Suprapubic skin (tissue), 4 donors: ENCODE results near the gene CRLF2. TPM values are rescaled to one million over a fixed set of nuclear protein-coding genes. Genes with fewer than 3 reads are reported as not detected.
A peak's percentile ranks its signal among the peaks of the same experiment; 100 is the strongest.
"Not testable (repeated sequence)": the region's sequence is repeated elsewhere in the genome, so short reads cannot be mapped to it uniquely, and the experiment has no call there.

Experiments used
- DNase-seq, 2 donors: peaks; one replicate each; pipeline ENCODE4 v3.0.0-alpha.2; 2019; ENCODE audit warnings: low spot score in 2 of 2
- H3K27ac ChIP-seq: fragments of 200-600 bp; sonication (generic); one replicate; pipeline ENCODE4 v1.5.1; 2019
- H3K27me3 ChIP-seq: fragments of 200-600 bp; sonication (generic); one replicate; pipeline ENCODE4 v1.5.1; 2019
- H3K36me3 ChIP-seq: fragments of 200-600 bp; sonication (generic); one replicate; pipeline ENCODE4 v1.5.1; 2019
- H3K4me1 ChIP-seq: fragments of 200-600 bp; sonication (generic); one replicate; pipeline ENCODE4 v1.5.1; 2019
- H3K4me3 ChIP-seq: fragments of 200-600 bp; sonication (generic); one replicate; pipeline ENCODE4 v1.5.1; 2019; ENCODE audit warnings: mild to moderate bottlenecking
- H3K9me3 ChIP-seq: fragments of 200-600 bp; sonication (generic); one replicate; pipeline ENCODE4 v1.5.1; 2019
- EP300 ChIP-seq: sonication (generic); formaldehyde crosslinking; IDR thresholded peaks from one replicate; pipeline ENCODE4 v1.6.1; 2017; ENCODE audit warnings: antibody characterized with exemption
- POLR2A ChIP-seq, 2 donors: fragments of 450-650 bp; IDR thresholded peaks; one replicate each; pipeline ENCODE4 v1.6.1; 2017; ENCODE audit warnings: antibody characterized with exemption in 2 of 2, mild to moderate bottlenecking in 2 of 2, moderate library complexity in 2 of 2
- POLR2AphosphoS5 ChIP-seq, 3 donors: sonication (generic); formaldehyde crosslinking; IDR thresholded peaks; one replicate each; pipeline ENCODE4 v1.6.1; 2017; ENCODE audit warnings: antibody characterized with exemption in 3 of 3
- WGBS: methylation state at CpG from one replicate; pipeline ENCODE4 v1.1.5; 2018; 5-methylcytosine and 5-hydroxymethylcytosine counted together
- total RNA-seq, 4 donors: library from RNA; depleted of rRNA; stranded (reverse); fragments of >200 nt; gene quantifications; one replicate each; pipeline ENCODE4 v1.1.0, GENCODE V29; 2016
- TF ChIP-seq, protein P1 (sequence below), 2 donors: fragments of 200-600 bp in 1 of 2; fragments of 450-650 bp in 1 of 2; sonication (generic) in 1 of 2; IDR thresholded peaks; one replicate each; pipeline ENCODE4 v1.5.1; 2016 to 2019; ENCODE audit warnings: antibody characterized with exemption in 2 of 2, mild to moderate bottlenecking in 1 of 2, moderate library complexity in 1 of 2

The CRLF2 gene
- total RNA-seq, 4 donors from 2014 or later: 0.31 TPM; not detected in 3

DNA sequence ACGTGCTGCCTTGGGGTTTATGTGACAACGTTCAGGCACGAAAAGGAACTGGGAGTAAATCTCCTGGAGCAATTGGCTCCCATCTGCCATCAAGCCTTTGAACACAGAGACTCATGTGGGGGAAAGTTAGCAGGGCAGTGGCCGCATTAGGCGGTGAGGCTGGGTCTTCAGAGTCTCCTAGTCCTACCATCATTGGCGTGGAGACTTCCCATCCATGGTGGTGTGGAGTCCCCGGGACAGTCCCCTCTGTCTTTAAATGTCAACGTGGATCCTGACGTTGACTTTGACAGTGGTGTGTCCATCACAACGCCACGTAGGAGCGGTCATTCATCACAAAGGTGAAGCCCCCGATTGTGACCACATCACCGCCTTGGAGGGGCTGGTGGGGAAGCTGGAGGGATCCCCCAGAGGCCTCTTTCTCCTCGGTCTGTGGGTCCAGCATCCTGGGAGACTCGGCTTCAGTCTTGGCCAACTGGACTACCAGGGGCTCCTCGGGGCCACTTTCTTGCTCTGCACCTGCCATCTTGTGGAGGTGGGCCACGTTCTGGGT is 21.8 kb downstream of the CRLF2 start:
- H3K36me3 ChIP-seq: no peaks in the 10 kb centered on the region
- no peak overlapping the region for H3K27ac ChIP-seq
- H3K9me3 ChIP-seq: no peaks in the 10 kb centered on the region
- H3K4me1 ChIP-seq: no peaks in the 10 kb centered on the region
- no peak for DNase-seq
- 75% methylated on average over 17 of the region's 18 CpGs for WGBS
- H3K27me3 ChIP-seq: no peaks in the 10 kb centered on the region
- no peak overlapping the region for H3K4me3 ChIP-seq
- TF ChIP-seq, protein P1, sequence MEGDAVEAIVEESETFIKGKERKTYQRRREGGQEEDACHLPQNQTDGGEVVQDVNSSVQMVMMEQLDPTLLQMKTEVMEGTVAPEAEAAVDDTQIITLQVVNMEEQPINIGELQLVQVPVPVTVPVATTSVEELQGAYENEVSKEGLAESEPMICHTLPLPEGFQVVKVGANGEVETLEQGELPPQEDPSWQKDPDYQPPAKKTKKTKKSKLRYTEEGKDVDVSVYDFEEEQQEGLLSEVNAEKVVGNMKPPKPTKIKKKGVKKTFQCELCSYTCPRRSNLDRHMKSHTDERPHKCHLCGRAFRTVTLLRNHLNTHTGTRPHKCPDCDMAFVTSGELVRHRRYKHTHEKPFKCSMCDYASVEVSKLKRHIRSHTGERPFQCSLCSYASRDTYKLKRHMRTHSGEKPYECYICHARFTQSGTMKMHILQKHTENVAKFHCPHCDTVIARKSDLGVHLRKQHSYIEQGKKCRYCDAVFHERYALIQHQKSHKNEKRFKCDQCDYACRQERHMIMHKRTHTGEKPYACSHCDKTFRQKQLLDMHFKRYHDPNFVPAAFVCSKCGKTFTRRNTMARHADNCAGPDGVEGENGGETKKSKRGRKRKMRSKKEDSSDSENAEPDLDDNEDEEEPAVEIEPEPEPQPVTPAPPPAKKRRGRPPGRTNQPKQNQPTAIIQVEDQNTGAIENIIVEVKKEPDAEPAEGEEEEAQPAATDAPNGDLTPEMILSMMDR (IDR thresholded peaks at IDR 0.05): no peak
- TF ChIP-seq POLR2AphosphoS5 (IDR thresholded peaks at IDR 0.05) (no peak), POLR2A (IDR thresholded peaks at IDR 0.05) (no peak), EP300 (no peak)

DNA sequence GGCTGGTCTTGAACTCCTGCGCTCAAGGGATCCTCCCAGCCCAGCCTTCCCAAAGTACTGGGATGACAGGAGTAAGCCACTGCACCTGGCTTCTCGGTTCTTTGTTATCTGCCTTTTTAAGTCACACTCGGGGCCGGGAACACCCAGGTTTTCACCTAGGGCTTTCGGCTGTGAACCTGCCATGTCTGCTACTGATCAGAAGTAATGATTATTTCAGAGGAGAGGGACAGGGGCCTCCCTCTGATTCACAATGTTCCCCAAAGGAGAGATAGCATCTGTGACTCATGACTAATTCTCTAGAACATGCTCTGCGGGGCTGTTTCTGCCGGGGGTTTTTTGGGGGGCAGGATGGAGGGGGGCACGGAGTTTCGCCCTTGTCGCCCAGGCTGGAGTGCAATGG is 26.9 kb downstream of the CRLF2 start:
- DNase-seq: no peak
- Histone ChIP-seq H3K27ac (no peak overlapping the region), H3K36me3 (no peaks in the 10 kb centered on the region), H3K4me3 (no peak overlapping the region), H3K9me3 (no peaks in the 10 kb centered on the region), H3K27me3 (no peaks in the 10 kb centered on the region), H3K4me1 (no peaks in the 10 kb centered on the region)
- 66% methylated on average over 5 of the region's 10 CpGs for WGBS
- TF ChIP-seq POLR2A (IDR thresholded peaks at IDR 0.05) (no peak), EP300 (no peak), POLR2AphosphoS5 (IDR thresholded peaks at IDR 0.05) (no peak)
- TF ChIP-seq, protein P1 (IDR thresholded peaks at IDR 0.05): no peak

DNA sequence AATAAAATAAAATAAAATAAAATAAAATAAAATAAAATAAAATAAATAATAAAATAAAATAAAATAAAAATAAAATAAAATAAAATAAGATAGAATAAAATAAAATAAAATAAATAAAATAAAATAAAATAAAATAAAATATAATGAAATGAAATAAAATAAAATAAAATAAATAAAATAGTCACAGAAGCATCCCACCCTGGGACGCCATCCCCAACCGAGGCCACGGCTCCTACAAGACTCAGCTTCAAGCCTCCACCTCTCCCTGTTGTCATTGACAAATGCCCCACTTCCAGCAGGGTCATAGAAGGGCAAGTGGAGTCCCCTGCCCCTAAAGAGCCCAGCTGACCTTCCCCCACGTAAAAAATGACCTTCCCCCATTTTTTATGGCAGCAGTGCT is 30.2 kb downstream of the CRLF2 start:
- WGBS: 63% methylated on average over 4 of the region's 4 CpGs
- no peaks in the 10 kb centered on the region for H3K36me3 ChIP-seq
- no peak for DNase-seq

DNA sequence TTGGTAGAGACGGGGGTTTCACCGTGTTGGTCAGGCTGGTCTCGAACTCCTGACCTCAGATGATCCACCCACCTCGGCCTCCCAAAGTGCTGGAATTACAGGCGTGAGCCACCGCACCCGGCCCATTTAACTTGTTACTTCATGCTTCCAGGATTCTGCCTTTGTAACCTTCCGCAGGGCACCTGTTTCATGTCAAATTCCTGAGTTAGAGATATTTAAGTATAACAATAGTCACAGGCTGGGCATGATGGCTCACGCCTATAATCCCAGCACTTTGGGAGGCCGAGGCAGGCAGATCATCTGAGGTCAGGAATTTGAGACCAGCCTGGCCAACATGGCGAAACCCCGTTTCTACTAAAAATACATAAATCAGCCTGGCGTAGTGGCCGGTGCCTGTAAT is 30.8 kb downstream of the CRLF2 start:
- H3K4me1 ChIP-seq, H3K4me3 ChIP-seq, DNase-seq, H3K9me3 ChIP-seq, H3K27ac ChIP-seq, H3K27me3 ChIP-seq, H3K36me3 ChIP-seq: not testable (repeated sequence)
- 72% methylated on average over 14 of the region's 14 CpGs for WGBS

More for the DNA sequence above, 30.2 kb downstream of the CRLF2 start:
- no peaks in the 10 kb centered on the region for H3K9me3 ChIP-seq
- no peaks in the 10 kb centered on the region for H3K4me1 ChIP-seq
- TF ChIP-seq POLR2A (IDR thresholded peaks at IDR 0.05) (no peak), POLR2AphosphoS5 (IDR thresholded peaks at IDR 0.05) (no peak), EP300 (no peak)
- TF ChIP-seq, protein P1 (IDR thresholded peaks at IDR 0.05): no peak
- no peak overlapping the region for H3K27ac ChIP-seq
- H3K27me3 ChIP-seq: no peaks in the 10 kb centered on the region
- H3K4me3 ChIP-seq: no peak overlapping the region

DNA sequence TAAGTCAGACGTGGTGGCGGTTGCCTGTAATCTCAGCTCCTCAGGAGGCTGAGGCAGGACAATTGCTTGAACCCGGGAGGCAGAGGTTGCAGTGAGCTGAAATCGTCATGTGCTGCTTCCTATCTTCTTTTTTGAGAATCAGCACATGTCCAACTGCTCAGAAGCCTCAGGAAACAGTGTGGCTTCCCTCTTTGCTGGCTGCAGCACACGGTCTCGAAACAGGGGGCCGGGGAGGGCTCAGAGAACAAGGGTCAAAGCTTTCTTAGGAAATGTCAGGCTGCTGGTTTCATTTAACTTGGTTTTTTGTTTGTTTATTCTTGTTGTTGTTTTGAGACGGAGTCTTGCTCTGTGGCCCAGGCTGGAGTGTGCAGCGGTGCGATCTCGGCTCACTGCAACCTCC is 31.3 kb downstream of the CRLF2 start:
- Histone ChIP-seq H3K36me3 (no peaks in the 10 kb centered on the region), H3K4me1 (no peaks in the 10 kb centered on the region), H3K9me3 (no peaks in the 10 kb centered on the region), H3K27me3 (no peaks in the 10 kb centered on the region), H3K4me3 (no peak overlapping the region), H3K27ac (no peak overlapping the region)
- 73% methylated on average over 11 of the region's 11 CpGs for WGBS
- TF ChIP-seq POLR2AphosphoS5 (IDR thresholded peaks at IDR 0.05): no peak
- peak in 1 of 2 donors; percentile 59 for DNase-seq

DNA sequence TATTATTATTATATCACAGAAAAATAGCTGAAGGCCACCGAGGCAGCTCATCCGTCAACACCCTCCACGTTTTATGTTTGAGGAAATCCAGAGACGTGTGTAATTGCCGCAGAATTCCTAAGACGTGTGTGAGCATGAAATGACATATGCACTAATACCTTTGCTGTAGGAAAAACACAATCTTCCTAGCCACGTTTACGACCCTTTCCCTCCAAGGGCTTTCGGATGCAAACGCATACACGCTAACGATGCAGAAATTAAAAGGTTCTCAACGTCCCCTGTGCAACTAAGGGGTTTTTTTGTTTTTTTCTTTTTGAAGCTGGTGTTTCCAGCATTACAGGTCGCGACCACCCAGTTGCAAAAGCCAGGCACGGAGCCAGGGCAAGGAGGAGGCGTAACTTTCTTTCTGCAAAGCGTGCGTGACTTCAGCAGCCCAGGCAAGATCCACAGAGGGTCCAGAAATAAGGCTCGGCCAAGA is 33.8 kb downstream of the CRLF2 start:
- no peak for DNase-seq

DNA sequence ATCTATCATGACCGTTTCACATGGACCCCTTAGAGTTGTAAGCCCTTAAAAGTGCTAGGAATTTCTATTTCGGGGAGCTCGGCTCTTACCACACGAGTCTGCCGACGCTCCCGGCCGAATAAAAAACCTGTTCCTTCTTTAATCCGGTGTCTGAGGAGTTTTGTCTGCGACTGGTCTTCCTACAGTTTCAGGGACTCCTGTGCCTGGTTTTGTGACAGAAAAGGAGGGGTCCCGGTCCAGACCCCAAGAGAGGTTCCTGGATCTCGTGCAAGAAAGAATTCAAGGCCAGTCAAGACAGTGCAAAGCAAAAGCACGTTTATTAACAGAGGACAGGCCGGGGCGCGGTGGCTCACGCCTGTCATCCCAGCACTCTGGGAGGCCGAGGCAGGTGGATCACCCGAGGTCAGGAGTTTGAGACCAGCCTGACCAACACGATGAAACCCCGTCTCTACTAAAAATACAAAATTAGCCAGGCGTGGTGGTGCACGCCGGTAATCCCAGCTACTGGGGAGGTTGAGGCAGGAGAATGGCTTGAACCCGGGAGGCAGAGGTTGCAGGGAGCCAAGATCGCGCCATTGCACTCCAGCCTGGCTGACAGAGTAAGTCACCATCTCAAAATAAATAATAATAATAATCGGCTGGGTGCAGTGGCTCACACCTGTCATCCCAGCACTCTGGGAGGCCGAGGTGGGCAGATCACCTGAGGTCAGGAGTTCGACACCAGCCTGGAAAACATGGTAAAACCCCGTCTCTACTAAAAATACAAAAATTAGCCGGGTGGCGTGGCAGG is 35.7 kb downstream of the CRLF2 start:
- H3K36me3 ChIP-seq, H3K27ac ChIP-seq, H3K4me3 ChIP-seq, H3K4me1 ChIP-seq, H3K9me3 ChIP-seq, H3K27me3 ChIP-seq: not testable (repeated sequence)
- DNase-seq: peak in 1 of 2 donors; percentile 67
- 85% methylated on average over 32 of the region's 33 CpGs for WGBS

More for the DNA sequence above, 33.8 kb downstream of the CRLF2 start:
- Histone ChIP-seq H3K27me3 (no peaks in the 10 kb centered on the region), H3K36me3 (no peaks in the 10 kb centered on the region), H3K4me3 (peak overlapping the region; percentile 25), H3K4me1 (no peaks in the 10 kb centered on the region), H3K27ac (no peak overlapping the region), H3K9me3 (no peaks in the 10 kb centered on the region)
- 23% methylated on average over 20 of the region's 20 CpGs for WGBS
- no peak for TF ChIP-seq POLR2AphosphoS5 (IDR thresholded peaks at IDR 0.05)
- TF ChIP-seq EP300: no peak
- TF ChIP-seq POLR2A (IDR thresholded peaks at IDR 0.05): no peak
- TF ChIP-seq, protein P1 (IDR thresholded peaks at IDR 0.05): no peak

DNA sequence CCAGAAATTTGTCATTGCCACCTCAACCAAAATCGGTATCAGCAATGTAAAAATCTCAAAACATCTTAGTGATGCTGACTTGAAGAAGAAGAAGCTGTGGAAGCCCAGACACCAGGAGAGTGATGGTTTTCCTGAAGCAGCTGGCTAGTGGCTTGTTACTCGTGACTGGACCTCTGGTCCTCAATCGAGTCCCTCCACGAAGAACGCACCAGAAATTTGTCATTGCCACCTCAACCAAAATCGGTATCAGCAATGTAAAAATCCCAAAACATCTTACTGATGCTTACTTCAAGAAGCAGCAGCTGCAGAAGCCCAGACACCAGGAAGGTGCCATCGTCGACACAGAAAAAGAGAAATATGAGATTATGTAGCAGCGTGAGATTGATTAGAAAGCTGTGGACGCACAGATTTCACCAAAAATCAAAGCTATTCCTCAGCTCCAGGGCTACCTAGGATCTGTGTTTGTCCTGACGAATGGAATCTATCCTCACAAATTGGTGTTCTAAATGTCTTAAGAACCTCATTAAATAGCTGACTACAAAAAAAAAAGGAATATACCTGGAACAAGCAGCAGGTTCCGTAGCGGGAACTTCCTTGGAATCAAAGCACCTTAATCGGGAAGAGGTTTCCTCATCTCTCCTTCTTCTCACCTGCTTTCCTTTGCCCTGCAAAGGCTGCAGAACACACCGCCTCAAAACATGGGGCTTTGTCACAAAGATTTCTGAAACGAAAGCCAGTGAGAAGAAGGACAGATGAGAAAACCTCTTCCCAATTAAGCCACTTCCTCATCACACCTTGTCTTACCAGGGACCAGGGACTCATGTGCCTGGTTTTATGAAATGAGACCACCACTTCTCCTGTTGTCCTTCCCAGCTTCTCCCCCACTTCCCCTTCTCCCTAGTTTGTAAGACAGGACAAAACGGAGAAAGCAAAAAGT is 37.6 kb downstream of the CRLF2 start:
- H3K27ac ChIP-seq, H3K4me1 ChIP-seq, H3K36me3 ChIP-seq, H3K4me3 ChIP-seq, H3K9me3 ChIP-seq, H3K27me3 ChIP-seq, DNase-seq: not testable (repeated sequence)
- 93% methylated on average over 14 of the region's 17 CpGs for WGBS
